NCI-H1694 (cell line): ENCODE results near the gene MAN2B1.
"Not testable (repeated sequence)": the region's sequence is repeated elsewhere in the genome, so short reads cannot be mapped to it uniquely, and the experiment has no call there.

ENCODE experiments used
- DNase-seq: peaks from one replicate; lab custom pipeline; 2025; lab: John Stamatoyannopoulos, UW

The MAN2B1 gene

DNA sequence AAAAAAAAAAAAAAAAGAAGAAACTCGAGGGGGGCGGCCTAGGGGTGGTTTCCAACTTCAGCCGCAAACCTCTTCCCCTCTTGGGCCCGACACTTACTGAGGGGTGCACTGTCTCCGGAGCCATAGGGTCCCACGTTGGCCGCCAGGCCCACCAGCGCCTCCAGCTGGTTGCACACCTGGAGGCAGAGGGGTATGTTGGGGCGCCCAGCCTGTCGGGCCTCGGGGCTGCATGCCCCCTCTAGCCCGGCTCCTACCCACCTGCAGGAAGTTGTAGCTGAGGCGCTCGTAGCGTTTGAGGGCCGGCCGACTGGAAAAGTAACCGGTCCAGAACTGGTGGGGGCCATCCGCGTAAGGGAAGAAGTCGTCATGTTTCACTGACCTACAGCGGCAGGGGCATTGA, 8.6 kb downstream of the MAN2B1 start:
- no peak for DNase-seq

DNA sequence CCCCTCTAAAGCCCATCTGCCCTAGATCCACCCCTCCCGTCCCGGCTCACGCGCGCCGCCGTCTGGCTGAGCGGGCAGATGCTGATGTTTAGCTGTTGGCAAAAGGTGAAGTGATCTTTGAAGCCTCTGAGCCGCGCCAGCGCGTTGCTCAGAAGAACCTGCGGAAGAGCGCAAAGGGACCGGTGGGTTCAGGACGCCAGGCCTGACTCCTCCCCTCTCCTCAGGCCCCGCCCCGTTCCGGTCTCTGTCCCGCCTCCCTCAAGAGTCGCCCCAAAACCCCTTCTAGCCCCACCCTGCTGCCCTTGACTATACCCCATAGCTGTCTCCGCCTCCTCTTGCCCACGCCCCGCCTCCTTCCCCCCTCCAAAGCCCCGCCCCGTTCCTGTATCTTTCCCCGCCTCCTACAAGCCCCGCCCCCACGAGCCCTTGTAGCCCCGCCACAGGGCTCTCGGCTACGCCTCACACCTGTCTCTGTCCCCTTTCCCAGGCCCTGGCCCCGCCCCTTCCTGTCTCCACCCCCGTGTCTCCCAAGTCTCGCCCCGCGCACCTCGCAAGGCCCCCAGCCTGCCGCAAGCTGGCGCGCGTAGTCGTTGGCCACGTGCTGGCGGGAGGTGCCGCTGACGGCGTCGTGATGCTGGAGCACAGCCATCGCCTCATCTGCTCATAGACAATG, 9.5 kb downstream of the MAN2B1 start:
- no peak for DNase-seq

DNA sequence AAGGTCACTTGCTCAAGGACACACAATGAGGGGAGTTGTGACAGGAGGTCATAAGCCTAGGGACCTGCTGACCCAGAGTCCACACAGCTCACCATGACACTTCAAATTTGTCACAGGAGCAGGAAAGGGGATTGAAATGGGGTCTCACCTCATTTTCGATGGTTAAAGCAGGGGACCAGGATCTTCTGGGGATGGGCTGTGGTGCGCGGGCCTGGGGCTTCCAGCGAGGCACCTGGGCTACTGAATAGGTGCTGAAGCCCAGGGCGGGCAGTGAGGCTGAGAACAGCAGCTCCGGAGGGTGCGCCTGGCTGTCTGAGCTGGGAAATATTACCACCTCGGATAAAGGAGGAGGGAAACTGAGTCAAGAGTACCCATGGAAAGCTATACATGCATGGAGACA, 11.0 kb downstream of the MAN2B1 start:
- no peak for DNase-seq

DNA sequence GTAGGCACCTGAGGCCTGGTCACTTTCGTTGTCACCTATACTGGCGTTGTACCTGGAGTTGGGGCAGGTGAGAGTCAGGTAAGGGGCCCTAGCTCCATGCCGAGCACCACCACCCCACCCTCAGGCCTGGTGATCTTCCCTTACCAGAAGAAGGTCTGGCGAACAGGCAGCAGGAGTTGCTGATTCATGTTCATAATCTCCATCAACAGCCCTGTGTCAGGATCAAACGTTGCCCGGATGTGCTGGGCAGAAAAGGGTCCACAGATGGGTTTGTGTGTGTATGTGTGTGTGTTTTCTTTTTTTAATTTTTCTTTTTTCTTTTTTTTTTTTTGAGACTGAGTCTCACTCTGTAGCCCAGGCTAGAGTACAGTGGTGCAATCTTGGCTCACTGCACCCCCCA, 14.3 kb downstream of the MAN2B1 start:
- DNase-seq = no peak

DNA sequence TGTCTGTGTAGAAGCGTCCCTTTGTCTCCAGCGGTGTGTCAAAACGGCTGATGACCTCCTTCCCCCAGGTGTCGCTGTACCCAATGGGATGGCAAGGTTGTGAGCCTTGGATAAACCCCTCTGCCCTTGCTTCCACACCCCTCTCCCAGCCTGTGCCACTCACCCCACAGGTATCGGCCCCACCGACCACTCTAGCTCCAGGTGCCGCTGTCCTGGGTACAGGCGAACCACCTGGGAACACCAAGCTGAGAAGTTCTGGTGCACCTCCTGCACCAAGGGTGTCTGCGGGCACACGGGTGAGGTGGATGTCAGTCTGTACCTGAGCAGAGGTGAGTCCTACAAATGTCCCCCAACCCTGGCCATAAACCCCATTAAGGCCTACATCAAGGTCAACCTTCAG, 16.6 kb downstream of the MAN2B1 start:
- no peak for DNase-seq

DNA sequence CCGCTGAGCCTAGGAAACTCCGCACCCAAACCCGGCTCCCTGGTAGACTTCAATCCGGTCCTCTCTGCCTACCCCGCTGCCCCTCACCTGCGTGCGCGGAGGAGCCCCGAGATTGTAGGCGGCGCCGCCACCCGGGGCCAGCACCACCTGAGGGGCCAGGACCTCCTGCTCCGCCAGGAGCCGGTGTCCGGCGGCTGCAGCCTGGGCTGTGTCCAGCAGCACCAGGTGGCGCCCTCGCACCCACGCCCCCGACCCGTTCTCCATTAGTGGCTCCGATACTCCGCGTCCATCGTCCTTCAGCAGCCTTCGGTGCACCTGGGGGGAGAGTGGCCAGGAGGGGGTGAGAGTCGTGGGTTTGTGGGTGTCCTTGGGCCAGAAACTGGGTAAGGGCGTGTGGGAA, 18.5 kb downstream of the MAN2B1 start:
- DNase-seq = no peak

DNA sequence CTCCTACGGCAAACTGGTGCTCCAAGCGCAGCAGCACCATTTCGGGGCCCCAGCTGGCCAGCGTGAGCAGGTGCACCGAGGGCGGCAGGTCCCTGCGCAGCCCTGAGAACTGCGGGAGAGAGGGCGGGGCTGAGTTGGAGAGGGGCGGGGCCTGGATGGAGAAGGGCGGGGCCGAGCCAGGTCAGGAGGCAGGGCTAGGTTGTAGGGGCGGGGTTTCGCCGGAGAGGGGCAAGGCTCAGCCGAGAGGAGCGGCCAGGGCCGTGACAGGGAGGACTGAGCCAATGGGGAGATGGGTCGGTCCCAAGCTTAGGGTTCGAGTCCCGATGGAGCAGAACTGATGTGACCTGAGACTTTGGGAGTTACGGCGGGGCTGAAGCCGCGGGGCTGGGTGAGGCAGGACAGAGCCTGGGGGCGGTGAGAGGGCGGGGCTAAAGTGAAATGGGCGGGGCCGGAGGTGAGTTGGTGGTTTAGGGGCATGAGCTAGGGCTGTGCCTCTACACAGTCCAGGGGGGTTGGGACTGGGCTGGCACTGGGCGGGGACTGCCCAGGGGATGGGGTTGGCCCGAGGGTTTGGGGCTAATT, 19.0 kb downstream of the MAN2B1 start:
- no peak for DNase-seq

DNA sequence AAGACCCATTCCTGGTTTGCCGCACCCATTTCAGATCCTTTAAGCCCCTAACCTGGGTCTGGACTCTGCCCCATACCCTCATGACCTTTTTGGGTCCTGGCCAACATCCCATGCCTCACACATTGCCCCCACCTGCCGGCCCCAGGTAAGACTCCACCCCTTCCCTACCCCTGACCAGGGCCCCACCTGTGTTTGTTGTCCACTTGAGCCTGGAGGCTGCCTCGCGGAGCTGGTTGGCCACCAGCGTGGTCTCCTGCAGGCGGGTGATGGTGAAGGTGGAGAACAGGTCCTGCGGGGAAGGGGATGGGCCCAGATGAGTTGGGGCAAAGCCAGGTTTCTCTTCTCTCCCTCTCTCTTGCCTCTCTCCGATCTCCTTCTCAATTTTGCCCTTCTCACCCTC, 19.5 kb downstream of the MAN2B1 start:
- no peak for DNase-seq

DNA sequence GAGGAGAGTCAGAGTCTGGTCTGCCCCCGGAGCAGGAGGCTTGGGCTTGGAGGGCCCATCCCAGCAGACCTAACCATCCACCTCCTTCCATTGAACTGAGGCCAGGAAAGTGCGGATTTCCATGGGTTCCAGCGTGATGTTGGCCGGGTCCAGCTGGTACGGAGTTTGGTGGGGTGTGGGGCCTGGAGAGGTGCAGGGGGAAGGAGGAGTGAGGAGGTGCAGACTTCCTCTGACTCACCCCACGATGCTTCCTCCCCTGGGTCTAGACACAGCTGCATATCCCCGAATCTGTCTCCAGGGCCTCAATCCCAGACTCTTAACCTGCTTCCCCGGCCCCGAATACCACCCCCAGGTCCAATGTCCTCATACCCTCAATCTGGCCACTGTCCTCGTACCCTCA, 20.0 kb downstream of the MAN2B1 start:
- DNase-seq = no peak

DNA sequence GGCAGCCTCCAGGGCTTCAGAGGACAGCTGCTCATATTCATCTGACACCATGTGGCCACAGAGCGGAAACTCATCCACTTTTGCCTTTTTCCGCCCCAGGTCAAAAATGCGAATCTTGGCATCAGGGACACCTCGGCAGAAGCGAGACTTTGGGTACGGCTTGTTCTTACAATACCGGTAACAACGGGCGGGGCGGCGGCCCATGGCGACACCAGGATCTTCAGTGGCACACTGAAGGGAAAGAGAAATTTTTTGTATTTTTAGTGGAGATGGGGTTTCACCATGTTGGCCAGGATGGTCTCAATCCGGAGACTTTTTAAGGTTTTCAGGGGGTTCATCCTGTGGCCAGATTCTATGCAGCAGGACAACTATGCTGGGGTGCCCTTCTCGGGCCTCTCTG, 22.8 kb downstream of the MAN2B1 start:
- not testable (repeated sequence) for DNase-seq

DNA sequence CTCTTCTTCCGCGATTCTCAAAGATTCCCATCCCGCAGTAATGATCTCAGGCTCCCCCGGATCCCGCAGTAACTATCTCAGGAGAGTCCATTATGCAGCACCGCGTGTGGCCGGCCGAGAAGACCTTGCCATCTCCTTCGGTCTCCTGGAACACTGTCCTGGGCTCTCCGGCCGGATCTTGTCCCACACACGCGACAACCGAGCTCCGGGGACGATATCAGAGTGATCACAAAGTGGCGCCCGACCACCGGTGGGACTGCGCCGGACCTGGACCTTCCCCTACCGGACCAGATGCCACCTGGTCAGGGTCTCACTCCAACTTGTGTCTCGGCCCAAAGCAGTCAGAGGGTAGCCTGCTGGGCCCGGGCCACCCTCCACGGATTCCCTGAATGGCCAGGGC, 24.0 kb downstream of the MAN2B1 start:
- DNase-seq = no peak

DNA sequence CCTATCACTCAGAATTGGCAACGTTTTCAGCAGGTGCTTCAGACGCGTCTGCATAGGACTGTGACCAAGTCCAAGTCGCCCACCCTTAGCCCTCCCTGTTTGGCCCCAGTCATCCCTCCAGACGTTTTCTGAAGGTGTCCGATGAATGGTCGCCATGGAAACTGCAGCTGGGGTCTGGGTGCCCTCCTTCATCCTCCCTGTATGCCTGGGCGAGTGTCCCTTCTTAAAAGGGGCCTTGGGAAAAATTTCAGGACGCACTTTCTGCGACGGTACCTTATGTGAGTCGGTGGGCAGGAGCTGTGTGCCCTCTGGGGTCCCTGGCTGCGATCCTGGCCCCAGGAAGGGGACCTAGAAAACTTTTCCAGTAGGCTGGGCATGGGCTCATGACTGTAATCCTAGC, 25.1 kb downstream of the MAN2B1 start:
- no peak for DNase-seq

DNA sequence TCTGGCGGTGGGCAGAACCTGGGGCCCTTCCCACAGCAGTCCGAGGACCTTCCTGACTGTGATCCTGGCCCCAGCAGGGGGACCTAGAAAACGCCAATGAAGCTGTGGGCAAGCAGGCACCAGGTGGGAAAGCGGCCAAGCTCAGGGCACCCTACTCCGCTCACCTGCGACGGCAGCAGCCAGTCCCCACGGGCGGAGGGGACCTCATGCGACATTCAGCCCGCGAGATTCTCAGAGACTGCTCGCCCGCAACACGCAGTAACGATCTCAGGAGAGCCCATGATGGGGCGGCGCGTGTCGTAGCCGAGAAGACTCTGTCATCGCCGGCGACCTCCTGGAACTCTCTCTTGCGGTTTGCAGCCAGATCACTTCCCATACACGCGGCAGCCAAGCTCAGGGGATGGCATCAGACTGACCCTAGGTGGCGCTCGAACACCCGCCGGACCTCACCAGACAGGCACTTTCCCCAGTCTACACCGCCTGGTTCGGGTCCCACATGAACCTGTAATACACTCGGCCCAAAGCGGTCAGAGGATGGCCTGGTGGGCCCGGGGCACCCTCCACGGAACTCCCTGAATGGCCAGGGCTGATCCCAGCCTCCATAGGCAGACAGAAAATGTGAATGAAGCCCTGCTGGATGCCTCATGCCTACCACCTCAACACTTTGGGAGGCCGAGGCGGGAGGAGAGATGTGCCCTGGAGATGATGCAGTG, 26.5 kb downstream of the MAN2B1 start:
- peak; percentile 28 for DNase-seq

DNA sequence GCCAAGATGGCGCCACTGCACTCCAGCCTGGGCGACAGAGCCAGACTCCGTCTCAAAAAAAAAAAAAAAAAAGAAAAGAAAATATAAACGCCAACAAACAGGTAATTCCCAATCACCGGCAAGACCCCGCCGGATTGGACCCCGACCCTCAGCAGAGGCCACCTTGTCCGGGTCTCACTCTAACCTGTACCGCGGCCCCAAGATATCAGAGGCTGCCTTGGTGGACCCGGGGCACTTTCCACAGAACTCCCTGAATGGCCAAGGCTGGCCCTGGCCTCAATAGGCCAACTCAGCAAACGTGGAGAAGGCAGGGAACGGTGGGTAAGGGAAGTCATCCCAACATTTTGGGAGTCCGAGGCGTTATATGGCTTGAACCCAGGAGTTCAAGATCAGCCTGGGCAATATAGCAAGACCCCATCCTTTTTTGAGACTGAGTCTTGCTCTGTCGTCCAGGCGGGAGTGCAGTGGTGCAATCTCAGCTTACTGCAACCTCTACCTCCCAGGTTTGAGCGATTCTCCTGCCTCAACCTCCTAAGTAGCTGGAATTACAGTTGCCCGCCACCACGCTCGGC, 27.8 kb downstream of the MAN2B1 start:
- DNase-seq = no peak

DNA sequence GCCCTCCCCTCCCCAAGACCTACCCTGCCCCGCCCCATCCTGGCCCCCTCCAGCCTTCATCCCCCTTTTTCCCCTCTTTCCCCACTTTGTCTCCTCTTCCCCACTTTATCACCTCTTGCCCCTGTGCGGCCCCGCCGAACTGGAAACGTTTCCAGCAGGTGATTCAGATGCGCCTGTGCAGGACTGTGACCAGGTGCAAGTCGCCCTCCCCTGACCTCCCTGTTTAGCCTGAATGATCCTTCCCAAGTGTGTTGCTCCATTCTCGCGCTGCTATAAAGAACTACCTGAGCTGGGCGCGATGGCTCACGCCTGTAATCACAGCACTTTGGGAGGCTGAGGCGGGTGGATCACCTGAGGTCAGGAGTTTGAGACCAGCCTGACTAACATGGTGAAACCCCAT, 29.9 kb downstream of the MAN2B1 start:
- no peak for DNase-seq

DNA sequence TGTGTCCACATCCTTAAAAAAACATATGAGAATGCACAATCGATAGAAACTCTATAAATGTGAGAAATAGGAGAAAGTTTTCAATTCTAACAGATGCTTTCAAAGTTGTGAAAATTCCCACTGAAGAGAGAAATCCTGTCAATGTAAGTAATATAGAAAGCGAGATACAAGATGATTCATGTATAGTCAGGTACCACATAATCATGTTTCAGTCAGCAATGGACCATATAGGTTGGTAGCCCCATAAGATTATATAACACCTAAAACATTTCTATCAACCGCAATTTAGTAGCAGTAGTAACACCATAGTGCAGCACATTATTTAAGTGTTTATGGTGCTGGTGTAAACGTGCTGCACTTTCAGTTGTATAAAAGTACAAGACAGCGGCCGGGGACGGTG, 37.3 kb downstream of the MAN2B1 start:
- no peak for DNase-seq

DNA sequence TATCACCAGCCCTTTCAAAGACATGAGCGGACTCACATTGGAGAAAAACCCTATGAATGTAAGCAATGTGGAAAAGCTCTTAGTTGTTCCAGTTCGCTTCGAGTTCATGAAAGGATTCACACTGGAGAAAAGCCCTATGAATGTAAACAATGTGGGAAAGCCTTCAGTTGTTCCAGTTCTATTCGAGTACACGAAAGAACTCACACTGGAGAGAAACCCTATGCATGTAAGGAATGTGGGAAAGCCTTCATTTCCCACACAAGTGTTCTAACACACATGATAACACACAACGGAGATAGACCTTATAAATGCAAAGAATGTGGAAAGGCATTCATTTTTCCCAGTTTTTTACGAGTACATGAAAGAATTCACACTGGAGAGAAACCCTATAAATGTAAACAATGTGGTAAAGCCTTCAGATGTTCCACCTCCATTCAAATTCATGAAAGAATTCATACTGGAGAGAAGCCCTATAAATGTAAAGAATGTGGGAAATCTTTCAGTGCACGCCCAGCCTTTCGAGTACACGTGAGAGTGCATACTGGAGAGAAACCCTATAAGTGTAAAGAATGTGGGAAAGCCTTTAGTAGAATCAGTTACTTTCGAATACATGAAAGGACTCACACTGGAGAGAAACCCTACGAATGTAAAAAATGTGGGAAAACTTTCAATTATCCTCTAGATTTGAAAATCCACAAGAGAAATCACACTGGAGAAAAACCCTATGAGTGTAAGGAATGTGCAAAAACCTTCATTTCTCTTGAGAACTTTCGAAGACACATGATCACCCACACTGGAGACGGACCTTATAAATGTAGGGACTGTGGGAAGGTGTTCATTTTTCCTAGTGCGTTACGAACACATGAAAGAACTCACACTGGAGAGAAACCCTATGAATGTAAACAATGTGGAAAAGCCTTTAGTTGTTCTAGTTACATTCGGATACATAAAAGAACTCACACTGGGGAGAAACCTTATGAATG, 38.2 kb downstream of the MAN2B1 start:
- DNase-seq = no peak

DNA sequence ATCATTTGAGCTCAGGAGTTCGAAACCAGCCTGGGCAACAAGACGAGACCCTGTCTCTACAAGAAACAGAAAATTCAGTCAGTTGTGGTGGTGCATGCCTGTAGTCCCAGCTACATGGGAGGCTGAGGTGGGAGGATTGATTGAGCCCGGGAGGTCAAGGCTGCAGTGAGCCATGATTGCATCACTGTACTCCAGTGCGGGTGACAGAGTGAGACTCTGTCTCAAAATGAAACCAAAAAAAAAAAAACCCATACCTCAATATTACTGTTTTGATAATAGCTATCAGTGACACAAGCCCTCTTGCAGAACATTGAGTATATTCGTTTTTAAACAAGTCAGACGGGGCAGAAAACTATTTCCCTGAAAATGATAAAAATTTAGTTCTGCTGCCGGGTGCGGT, 39.6 kb downstream of the MAN2B1 start:
- DNase-seq = no peak

DNA sequence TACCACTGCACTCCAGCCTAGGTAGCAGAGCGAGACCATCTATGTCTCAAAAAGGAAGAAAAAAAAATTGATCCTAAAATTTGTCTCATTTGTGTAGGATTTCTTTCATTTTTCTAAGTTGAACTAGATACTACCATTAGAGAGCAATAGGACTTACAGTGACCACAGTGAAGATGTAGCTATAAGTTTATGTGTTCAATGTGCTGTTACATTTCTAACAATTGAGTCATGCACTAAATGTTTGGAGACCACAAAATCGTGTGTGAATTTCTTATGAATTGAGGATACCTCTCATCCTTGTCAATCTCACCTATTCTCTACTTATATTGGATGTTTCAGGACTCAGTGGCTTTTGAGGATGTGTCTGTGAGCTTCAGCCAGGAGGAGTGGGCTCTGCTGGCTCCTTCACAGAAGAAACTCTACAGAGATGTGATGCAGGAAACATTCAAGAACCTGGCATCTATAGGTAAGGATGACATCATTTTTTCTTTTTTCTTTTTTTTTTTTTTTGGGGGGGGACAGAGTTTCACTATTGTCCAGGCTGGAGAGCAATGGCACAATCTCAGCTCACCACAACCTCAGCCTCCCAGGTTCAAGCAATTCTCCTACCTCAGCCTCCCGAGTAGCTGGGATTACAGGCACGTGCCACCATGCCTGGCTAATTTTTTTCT, 43.0 kb downstream of the MAN2B1 start:
- no peak for DNase-seq

DNA sequence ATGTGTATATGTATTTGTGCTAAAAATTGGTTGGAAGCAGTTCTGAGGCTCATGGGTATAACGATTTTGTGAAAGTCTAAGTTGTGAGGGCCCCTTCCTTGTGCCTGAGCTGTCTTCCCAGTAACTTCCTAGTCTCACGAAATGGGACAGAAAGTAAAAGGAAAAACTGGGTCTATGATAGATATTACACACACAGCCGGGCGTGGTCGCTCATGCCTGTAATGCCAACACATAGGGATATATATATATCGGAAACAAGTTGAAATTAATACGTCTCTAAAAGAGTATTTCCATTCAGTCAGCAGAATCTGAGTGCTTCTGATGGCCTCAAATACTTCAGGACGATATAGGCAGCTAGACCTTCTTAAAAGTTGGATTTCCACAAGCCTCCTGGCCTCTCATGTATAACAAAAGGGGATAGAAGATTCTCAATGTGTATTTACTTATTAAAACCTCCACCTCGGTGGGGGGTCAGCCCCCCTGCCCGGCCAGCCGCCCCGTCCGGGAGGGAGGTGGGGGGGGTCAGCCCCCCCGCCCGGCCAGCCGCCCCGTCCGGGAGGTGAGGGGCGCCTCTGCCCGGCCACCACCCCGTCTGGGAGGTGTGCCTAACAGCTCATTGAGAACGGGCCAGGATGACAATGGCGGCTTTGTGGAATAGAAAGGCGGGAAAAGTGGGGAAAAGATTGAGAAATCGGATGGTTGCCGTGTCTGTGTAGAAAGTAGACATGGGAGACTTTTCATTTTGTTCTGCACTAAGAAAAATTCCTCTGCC, 45.1 kb downstream of the MAN2B1 start:
- DNase-seq = not testable (repeated sequence)

DNA sequence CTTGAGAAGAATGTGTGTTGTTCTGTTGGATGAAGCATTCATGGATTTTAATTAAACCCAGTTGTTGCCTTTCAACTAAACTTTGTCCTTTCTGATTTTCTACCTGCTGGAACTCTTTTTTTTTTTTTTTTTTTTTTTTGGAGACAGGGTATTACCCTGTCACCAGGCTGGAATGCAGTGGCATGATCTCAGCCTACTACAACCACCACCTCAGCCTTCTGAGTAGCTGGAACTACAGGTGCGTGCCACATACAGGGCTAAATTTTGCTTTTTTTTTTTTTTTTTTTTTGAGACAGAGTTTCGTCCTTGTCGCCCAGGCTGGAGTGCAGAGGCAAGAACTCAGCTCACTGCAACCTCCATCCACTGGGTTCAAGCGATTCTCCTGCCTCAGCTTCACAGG, 48.9 kb downstream of the MAN2B1 start:
- no peak for DNase-seq
